Measurements from ENCODE around the gene FOXM1. TPM values are rescaled to one million over a fixed set of nuclear protein-coding genes. Genes with fewer than 3 reads are reported as not detected.
A peak's percentile ranks its signal among the peaks of the same experiment; 100 is the strongest.

Gene FOXM1
- total RNA-seq, 4 donors from 2014 or later: 6.4 to 31.4 (median 11.2) TPM

- H3K4me3 ChIP-seq: no peak overlapping the region
- H3K27ac ChIP-seq: no peak overlapping the region
- no peaks in the 10 kb centered on the region for H3K9me3 ChIP-seq
- no peaks in the 10 kb centered on the region for H3K36me3 ChIP-seq
- TF ChIP-seq POLR2A (IDR thresholded peaks at IDR 0.05): no peak
- TF ChIP-seq CTCF (IDR thresholded peaks at IDR 0.05): no peak
- DNase-seq: no peak
- H3K4me1 ChIP-seq: peaks cover 0 to 6% (median 2%) of the 10 kb centered on the region in 4 donors
- no peaks in the 10 kb centered on the region for H3K27me3 ChIP-seq
Observed at GRCh38 chr12:2895511-2895910, 18.5 kb upstream of the FOXM1 start.

- Histone ChIP-seq H3K36me3 (no peaks in the 10 kb centered on the region), H3K4me1 (peaks cover 0 to 10% (median 2%) of the 10 kb centered on the region in 4 donors), H3K27me3 (no peaks in the 10 kb centered on the region), H3K4me3 (no peak overlapping the region), H3K27ac (no peak overlapping the region), H3K9me3 (no peaks in the 10 kb centered on the region)
- TF ChIP-seq CTCF (IDR thresholded peaks at IDR 0.05) (no peak), POLR2A (IDR thresholded peaks at IDR 0.05) (no peak)
- no peak for DNase-seq
Observed at GRCh38 chr12:2895051-2895451, 18.1 kb upstream of the FOXM1 start.

- DNase-seq: no peak
- Histone ChIP-seq H3K4me1 (peaks cover 0 to 14% (median 2%) of the 10 kb centered on the region in 4 donors), H3K4me3 (no peak overlapping the region), H3K27me3 (no peaks in the 10 kb centered on the region), H3K27ac (peak overlapping the region in 1 of 4 donors; percentile 40), H3K9me3 (no peaks in the 10 kb centered on the region), H3K36me3 (peaks cover 0 to 6% (median 0%) of the 10 kb centered on the region in 3 donors)
- TF ChIP-seq CTCF (IDR thresholded peaks at IDR 0.05) (no peak), POLR2A (IDR thresholded peaks at IDR 0.05) (no peak)
Observed at GRCh38 chr12:2893007-2893406, 16.0 kb upstream of the FOXM1 start.

GRCh38 chr12:2892246-2892645, 15.3 kb upstream of the FOXM1 start:
- H3K4me3 ChIP-seq: no peak overlapping the region
- H3K27me3 ChIP-seq: no peaks in the 10 kb centered on the region
- H3K36me3 ChIP-seq: peaks cover 0 to 10% (median 0%) of the 10 kb centered on the region in 3 donors
- no peaks in the 10 kb centered on the region for H3K9me3 ChIP-seq
- H3K4me1 ChIP-seq: peaks cover 0 to 14% (median 2%) of the 10 kb centered on the region in 4 donors
- H3K27ac ChIP-seq: no peak overlapping the region
- TF ChIP-seq CTCF (IDR thresholded peaks at IDR 0.05) (no peak), POLR2A (IDR thresholded peaks at IDR 0.05) (no peak)
- DNase-seq: no peak

- TF ChIP-seq CTCF (IDR thresholded peaks at IDR 0.05) (no peak), POLR2A (IDR thresholded peaks at IDR 0.05) (no peak)
- Histone ChIP-seq H3K9me3 (no peaks in the 10 kb centered on the region), H3K4me3 (peak overlapping the region; percentile 64 to 94 (median 87)), H3K4me1 (peaks cover 0 to 14% (median 2%) of the 10 kb centered on the region in 4 donors), H3K27ac (peak overlapping the region; percentile 77 to 92 (median 82)), H3K36me3 (peaks cover 0 to 10% (median 0%) of the 10 kb centered on the region in 3 donors), H3K27me3 (no peaks in the 10 kb centered on the region)
- DNase-seq: peak in 2 of 3 donors; percentile 45 to 65
Observed at GRCh38 chr12:2891240-2892053, 14.5 kb upstream of the FOXM1 start.
